CD4-positive, alpha-beta T cell (primary cell): ENCODE measurements around the gene GPR35. TPM values are rescaled to one million over a fixed set of nuclear protein-coding genes. Genes with fewer than 3 reads are reported as not detected.

Experiments
- ATAC-seq: fragments of 200-7000 bp; cut with Tn5 transposase; one replicate; pipeline ENCODE4 v1.10.0; 2022; ENCODE audit warnings: mild to moderate bottlenecking; ENCODE audit not compliant: poor library complexity
- CTCF ChIA-PET: fragments of 350-600 bp; sonication (Branson Sonifier 250); formaldehyde crosslinking; loops from one replicate; lab custom pipeline; 2021; ENCODE audit warnings: antibody characterized with exemption, inconsistent platforms; lab: Charles Lee
- POLR2A ChIA-PET: fragments of 350-600 bp; sonication (Branson Sonifier 250); formaldehyde crosslinking; loops from one replicate; lab custom pipeline; 2021; ENCODE audit warnings: antibody characterized with exemption, inconsistent platforms; lab: Charles Lee
- DNase-seq, 14 experiments: peaks; one replicate each; pipeline ENCODE4 v3.0.0-alpha.2; 2013 to 2020; ENCODE audit warnings: mixed read lengths in 2 of 14
- H3K27ac ChIP-seq, 2 donors: one replicate each; pipeline versions ENCODE4 v1.5.1 to v1.7.0; 2013; ENCODE audit warnings: low read length in 2 of 2, low read depth in 1 of 2, mild to moderate bottlenecking in 1 of 2
- H3K27me3 ChIP-seq, 2 experiments: 1 replicate in 1 of 2; 2 replicates in 1 of 2; pipeline versions ENCODE4 v1.6.1 to v1.7.0; 2013; ENCODE audit warnings: low read length in 2 of 2, control low read depth in 1 of 2, mild to moderate bottlenecking in 1 of 2, moderate library complexity in 1 of 2; ENCODE audit not compliant: insufficient read depth in 2 of 2, control insufficient read depth in 1 of 2
- H3K36me3 ChIP-seq: one replicate; pipeline ENCODE4 v1.6.1; 2013; ENCODE audit warnings: low read length, control low read depth; ENCODE audit not compliant: insufficient read depth
- H3K4me1 ChIP-seq: one replicate; pipeline ENCODE4 v1.6.1; 2013; ENCODE audit warnings: low read length, control low read depth; ENCODE audit not compliant: insufficient read depth
- H3K4me3 ChIP-seq: one replicate; pipeline ENCODE4 v1.5.1; 2013; ENCODE audit warnings: mild to moderate bottlenecking, low read length, moderate library complexity
- H3K9me3 ChIP-seq, 2 experiments: 1 replicate in 1 of 2; 2 replicates in 1 of 2; pipeline versions ENCODE4 v1.6.1 to v1.7.0; 2013; ENCODE audit warnings: low read length in 2 of 2, mild to moderate bottlenecking in 2 of 2, control low read depth in 1 of 2, moderate library complexity in 1 of 2; ENCODE audit not compliant: control insufficient read depth in 1 of 2, insufficient read depth in 1 of 2
- H3K27ac Mint-ChIP-seq: one replicate; pipeline ENCODE4 v1.8.0; 2020; ENCODE audit warnings: mixed read lengths
- H3K27me3 Mint-ChIP-seq: one replicate; pipeline ENCODE4 v1.8.0; 2021; ENCODE audit warnings: mixed read lengths
- H3K36me3 Mint-ChIP-seq: one replicate; pipeline ENCODE4 v1.8.0; 2021; ENCODE audit warnings: low read depth, mixed read lengths
- H3K4me1 Mint-ChIP-seq: one replicate; pipeline ENCODE4 v1.8.0; 2021; ENCODE audit warnings: low read depth, mixed read lengths
- H3K4me3 Mint-ChIP-seq: one replicate; pipeline ENCODE4 v1.8.0; 2020; ENCODE audit warnings: mild to moderate bottlenecking, mixed read lengths
- H3K9me3 Mint-ChIP-seq: one replicate; pipeline ENCODE4 v1.8.0; 2020; ENCODE audit warnings: mixed read lengths
- CTCF ChIP-seq: fragments of 200-600 bp; IDR thresholded peaks from one replicate; pipeline ENCODE4 v1.8.0; 2022; ENCODE audit warnings: antibody characterized with exemption, mild to moderate bottlenecking
- intact Hi-C, 2 experiments: fragments of 100-400 bp; cut with DNase I in 1 of 2; cut with micrococcal nuclease in 1 of 2; formaldehyde crosslinking; loops; one replicate each; pipeline versions ENCODE4 v1.15.1 to v1.9.0; 2023 to 2025; cut with DNase I, micrococcal nuclease
- total RNA-seq, 174 experiments: library from RNA in 2 of 174; stranded (reverse) in 2 of 174; gene quantifications; one replicate each; pipeline ENCODE4 v1.2.3 and lab custom pipeline; 2021 to 2026

GPR35 gene
- total RNA-seq, 2 experiments from 2014 or later = 7.1 to 7.2 TPM

DNA sequence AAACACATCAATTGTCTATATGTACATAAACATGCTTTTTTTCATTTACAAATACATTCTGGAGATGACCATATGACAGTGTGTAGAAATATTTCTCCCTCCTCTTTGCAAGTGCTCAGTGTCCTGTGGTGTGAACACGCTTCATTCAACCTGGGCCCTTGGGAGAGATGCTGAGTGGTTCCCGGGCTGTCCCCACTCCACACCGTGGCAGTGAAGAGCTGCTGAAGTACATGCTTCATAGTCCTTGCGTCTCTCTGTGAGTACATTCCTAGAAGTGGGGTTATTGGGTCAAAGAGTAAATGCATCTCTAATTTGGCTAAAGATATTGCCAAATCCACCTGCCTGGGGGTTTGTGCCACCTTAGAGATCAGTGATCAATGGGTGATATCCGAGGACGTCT, 6.5 kb upstream of the GPR35 start:
- DNase-seq (no peak), ATAC-seq (no peak)
- H3K27me3 Mint-ChIP-seq = no peaks in the 10 kb centered on the region
- intact Hi-C loops = no loop called here
- peaks cover 2% of the 10 kb centered on the region for H3K36me3 ChIP-seq
- H3K4me1 ChIP-seq = peaks cover 43% of the 10 kb centered on the region
- H3K9me3 ChIP-seq = peaks cover 7 to 13% of the 10 kb centered on the region in 2 experiments
- H3K4me1 Mint-ChIP-seq = peaks cover 23% of the 10 kb centered on the region
- no peaks in the 10 kb centered on the region for H3K9me3 Mint-ChIP-seq
- H3K4me3 Mint-ChIP-seq = no peak overlapping the region
- ChIA-PET CTCF (no interaction called here), POLR2A (no interaction called here)
- H3K27ac ChIP-seq = no peak overlapping the region
- H3K27me3 ChIP-seq = no peaks in the 10 kb centered on the region
- H3K4me3 ChIP-seq = no peak overlapping the region
- TF ChIP-seq CTCF = no peak
- peaks cover 21% of the 10 kb centered on the region for H3K36me3 Mint-ChIP-seq
- no peak overlapping the region for H3K27ac Mint-ChIP-seq

DNA sequence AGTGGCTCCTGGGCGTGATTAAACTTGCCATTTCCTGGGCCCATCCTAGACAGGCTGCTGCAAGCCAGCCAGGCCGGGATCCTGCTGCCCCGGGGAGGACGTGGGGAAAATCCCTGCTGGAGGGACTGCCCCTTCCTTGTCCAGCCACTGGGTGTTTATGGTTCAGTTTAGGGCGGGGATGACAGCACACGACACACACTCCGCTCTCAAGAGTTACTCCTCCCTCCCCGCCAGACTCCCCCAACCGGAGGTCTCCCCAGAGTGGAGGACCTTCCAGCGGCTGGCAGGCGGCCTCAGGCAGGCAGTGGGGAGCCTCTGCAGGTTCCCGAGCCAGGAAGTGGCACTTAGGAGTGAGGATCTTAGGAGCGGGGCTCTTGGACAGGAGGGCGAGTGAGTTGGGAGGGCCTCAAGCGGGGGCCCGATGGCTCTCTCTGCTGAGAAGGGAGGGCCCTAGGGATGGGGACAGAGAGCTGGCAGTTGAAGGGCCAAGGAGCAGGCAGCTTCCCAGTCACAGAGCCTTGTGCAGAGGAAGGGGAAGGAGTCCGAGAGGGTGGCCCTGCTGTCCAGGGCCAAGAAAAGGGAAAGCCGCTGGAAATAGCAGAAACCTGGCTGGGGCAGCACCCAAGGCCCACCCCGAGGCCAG, 5.7 kb upstream of the GPR35 start:
- Mint-ChIP-seq H3K36me3 (peaks cover 21% of the 10 kb centered on the region), H3K27me3 (no peaks in the 10 kb centered on the region), H3K4me3 (no peak overlapping the region), H3K27ac (no peak overlapping the region), H3K9me3 (no peaks in the 10 kb centered on the region), H3K4me1 (peaks cover 23% of the 10 kb centered on the region)
- no peak for TF ChIP-seq CTCF
- H3K27me3 ChIP-seq = no peaks in the 10 kb centered on the region
- DNase-seq = peak in 2 of 14 experiments; percentile 3 to 27
- peaks cover 7 to 13% of the 10 kb centered on the region in 2 experiments for H3K9me3 ChIP-seq
- H3K4me1 ChIP-seq = peaks cover 51% of the 10 kb centered on the region
- peak overlapping the region in 1 of 2 donors; percentile 1 for H3K27ac ChIP-seq
- no peak for ATAC-seq
- no peak overlapping the region for H3K4me3 ChIP-seq
- ChIA-PET POLR2A (no interaction called here), CTCF (interaction anchor here (2.0 kb wide), 1 partner anchor 106 kb away, joined by 8 read pairs; no protein-coding TSS in a partner anchor)
- H3K36me3 ChIP-seq = peaks cover 2% of the 10 kb centered on the region
- intact Hi-C loops = loop anchor here in 1 of 2 experiments (2.0 kb wide), 1 partner anchor 33 kb away; the partner anchor contains the start of gene CAPN10

DNA sequence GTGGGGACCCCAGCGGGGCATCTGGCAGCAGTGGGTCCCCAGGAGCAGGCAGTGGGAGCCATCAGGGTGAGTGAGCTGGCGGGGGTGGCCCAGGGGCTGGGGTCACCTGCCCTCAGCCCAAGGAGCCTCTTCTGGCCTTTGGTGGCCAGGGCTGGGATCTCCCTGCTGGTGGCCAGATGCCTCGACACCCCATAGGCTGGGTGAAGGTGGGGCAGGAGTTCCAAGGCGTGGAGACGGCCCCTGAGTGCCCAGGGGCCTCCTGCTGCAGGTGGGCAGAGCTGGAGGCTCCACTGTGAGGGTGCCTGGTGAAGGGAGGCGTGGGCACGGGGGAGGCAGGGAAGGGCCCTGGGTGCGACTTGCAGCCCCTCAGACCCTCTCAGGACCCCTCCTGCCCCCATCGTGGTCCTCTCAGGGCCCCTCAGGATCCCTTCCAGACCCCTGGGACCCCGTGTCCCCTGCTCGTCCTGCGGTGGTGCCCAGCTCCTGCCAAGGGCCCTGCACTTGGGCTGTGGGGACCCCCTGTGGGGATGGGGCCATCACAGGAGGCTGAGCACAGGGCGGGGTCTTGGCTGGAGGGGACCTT, 5.0 kb upstream of the GPR35 start:
- no peaks in the 10 kb centered on the region for H3K27me3 Mint-ChIP-seq
- no peak overlapping the region for H3K27ac Mint-ChIP-seq
- H3K9me3 ChIP-seq = peaks cover 7 to 13% of the 10 kb centered on the region in 2 experiments
- TF ChIP-seq CTCF = no peak
- peaks cover 2% of the 10 kb centered on the region for H3K36me3 ChIP-seq
- peaks cover 29% of the 10 kb centered on the region for H3K4me1 Mint-ChIP-seq
- no peak overlapping the region for H3K27ac ChIP-seq
- H3K36me3 Mint-ChIP-seq = peaks cover 21% of the 10 kb centered on the region
- DNase-seq (peak in 2 of 14 experiments; percentile 5 to 31), ATAC-seq (no peak)
- no peak overlapping the region for H3K4me3 ChIP-seq
- intact Hi-C loops = loop anchor here in 1 of 2 experiments (2.0 kb wide), 1 partner anchor 33 kb away; the partner anchor contains the start of gene CAPN10
- H3K27me3 ChIP-seq = no peaks in the 10 kb centered on the region
- ChIA-PET POLR2A (interaction anchor here (3.4 kb wide), 1 partner anchor 54 kb away, joined by 26 read pairs; no protein-coding TSS in a partner anchor), CTCF (interaction anchor here (2.0 to 2.1 kb wide), 2 partner anchors 40 to 106 kb away, joined by 6 to 8 read pairs; no protein-coding TSS in a partner anchor)
- no peaks in the 10 kb centered on the region for H3K9me3 Mint-ChIP-seq
- H3K4me1 ChIP-seq = peaks cover 57% of the 10 kb centered on the region
- no peak overlapping the region for H3K4me3 Mint-ChIP-seq
